Measurements from ENCODE around the gene STK32B.

GRCh38 chr4:5143940-5144339 is 92.7 kb downstream of the STK32B start:
- no peak for TF ChIP-seq POLR2AphosphoS5 (IDR thresholded peaks at IDR 0.05; ENCODE audit: low read depth)
- TF ChIP-seq EZH2 (IDR thresholded peaks at IDR 0.05; ENCODE audit: low read depth, unreplicated experiment): no peak
- TF ChIP-seq CTCF (conservative IDR thresholded peaks at IDR 0.05; ENCODE audit: low read depth in 2 of 2): no peak
- no peak for TF ChIP-seq REST (IDR thresholded peaks at IDR 0.05; ENCODE audit: unreplicated experiment)
- TF ChIP-seq CREB1 (CRISPR knock-in tag; IDR thresholded peaks at IDR 0.05; ENCODE audit: low read depth): no peak
- no peak for TF ChIP-seq EZH2phosphoT487 (IDR thresholded peaks at IDR 0.05; ENCODE audit: unreplicated experiment)
- no peak for TF ChIP-seq ZNF114 (CRISPR knock-in tag; IDR thresholded peaks at IDR 0.05)
- TF ChIP-seq JUNB (IDR thresholded peaks at IDR 0.05; ENCODE audit: unreplicated experiment): no peak
- TF ChIP-seq ZNF331 (CRISPR knock-in tag; IDR thresholded peaks at IDR 0.05; ENCODE audit: low read depth): no peak
- no peak for TF ChIP-seq ETS1 (IDR thresholded peaks at IDR 0.05)
